AG10803 (cell line): Measurements from ENCODE around the gene GALNT18.

Source experiments
- DNase-seq: peaks from one replicate; pipeline ENCODE4 v3.0.0; 2010; ENCODE audit warnings: low read depth
- H3K4me3 ChIP-seq: 2 replicates; pipeline ENCODE4 v1.5.1; 2011; ENCODE audit warnings: mild to moderate bottlenecking, low read length, control low read depth
- TF ChIP-seq, protein P1 (sequence below): conservative IDR thresholded peaks from 2 replicates; pipeline ENCODE4 v1.5.1; 2011; ENCODE audit warnings: mild to moderate bottlenecking, low read length, control low read depth, inconsistent platforms

The GALNT18 gene

GRCh38 chr11:11533751-11534150, 88.1 kb downstream of the GALNT18 start:
- TF ChIP-seq, protein P1, sequence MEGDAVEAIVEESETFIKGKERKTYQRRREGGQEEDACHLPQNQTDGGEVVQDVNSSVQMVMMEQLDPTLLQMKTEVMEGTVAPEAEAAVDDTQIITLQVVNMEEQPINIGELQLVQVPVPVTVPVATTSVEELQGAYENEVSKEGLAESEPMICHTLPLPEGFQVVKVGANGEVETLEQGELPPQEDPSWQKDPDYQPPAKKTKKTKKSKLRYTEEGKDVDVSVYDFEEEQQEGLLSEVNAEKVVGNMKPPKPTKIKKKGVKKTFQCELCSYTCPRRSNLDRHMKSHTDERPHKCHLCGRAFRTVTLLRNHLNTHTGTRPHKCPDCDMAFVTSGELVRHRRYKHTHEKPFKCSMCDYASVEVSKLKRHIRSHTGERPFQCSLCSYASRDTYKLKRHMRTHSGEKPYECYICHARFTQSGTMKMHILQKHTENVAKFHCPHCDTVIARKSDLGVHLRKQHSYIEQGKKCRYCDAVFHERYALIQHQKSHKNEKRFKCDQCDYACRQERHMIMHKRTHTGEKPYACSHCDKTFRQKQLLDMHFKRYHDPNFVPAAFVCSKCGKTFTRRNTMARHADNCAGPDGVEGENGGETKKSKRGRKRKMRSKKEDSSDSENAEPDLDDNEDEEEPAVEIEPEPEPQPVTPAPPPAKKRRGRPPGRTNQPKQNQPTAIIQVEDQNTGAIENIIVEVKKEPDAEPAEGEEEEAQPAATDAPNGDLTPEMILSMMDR: no peak
- no peak overlapping the region for H3K4me3 ChIP-seq
- no peak for DNase-seq

GRCh38 chr11:11533057-11533456, 88.7 kb downstream of the GALNT18 start:
- no peak for DNase-seq
- H3K4me3 ChIP-seq: no peak overlapping the region

GRCh38 chr11:11532574-11532973, 89.2 kb downstream of the GALNT18 start:
- DNase-seq: no peak
- no peak overlapping the region for H3K4me3 ChIP-seq
- TF ChIP-seq, protein P1: no peak

More at GRCh38 chr11:11533057-11533456, 88.7 kb downstream of the GALNT18 start:
- TF ChIP-seq, protein P1: no peak

DNA sequence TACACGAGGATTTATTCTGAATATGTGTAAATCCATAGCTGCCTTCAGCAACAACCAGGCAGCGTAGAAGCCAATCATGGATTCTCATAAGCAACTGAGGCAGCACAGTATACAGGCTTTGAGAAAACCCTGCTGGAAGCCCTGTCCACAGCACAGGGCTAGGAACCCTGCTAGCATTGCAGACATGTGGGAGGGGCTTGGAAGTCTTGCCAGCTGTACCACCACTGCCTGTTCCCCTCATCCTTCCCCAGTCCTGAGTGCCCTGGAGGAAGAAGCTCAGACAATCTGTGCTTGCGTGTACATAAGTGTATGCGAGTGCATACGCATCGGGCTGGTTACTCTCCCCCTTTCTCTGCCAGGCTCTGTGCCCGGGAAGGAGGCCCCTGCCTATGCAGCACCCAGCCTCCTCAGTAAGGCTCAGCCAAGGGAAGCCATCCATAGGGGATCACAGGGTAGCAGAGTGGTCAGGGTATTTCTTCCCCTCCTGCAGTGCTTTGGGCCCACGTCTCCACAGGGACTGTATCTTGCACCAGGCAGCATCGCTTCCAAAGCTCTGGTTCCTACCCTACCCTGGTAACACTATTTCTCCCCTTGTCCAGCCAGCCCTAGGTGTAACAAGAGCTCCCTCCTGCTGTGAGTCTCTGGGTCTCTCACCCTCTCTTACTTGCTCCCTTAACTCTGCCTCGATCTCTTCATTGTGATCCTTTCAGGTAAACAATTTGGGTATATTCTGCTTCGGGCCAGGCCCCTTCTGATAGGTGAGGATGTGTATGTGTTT, 90.5 kb downstream of the GALNT18 start:
- no peak for DNase-seq
- H3K4me3 ChIP-seq: no peak overlapping the region
- TF ChIP-seq, protein P1: no peak

DNA sequence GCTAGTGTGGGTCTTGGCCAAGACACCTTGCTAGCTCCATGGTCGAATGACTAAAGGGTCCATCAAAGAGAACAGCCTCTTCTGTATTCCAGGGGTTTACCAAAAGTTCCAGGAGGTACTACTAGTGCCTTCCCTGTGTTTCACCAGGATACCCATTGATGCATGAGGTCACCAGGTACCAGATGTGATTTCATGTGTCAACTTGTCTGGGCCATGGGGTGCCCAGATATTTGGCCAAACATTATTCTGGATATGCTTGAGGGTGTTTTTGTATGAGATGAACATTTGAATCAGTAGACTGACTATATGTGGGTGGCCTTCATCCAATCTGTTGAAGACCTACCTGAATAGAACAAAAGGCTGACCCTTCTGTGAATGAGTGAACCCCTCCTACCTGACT, 92.8 kb downstream of the GALNT18 start:
- H3K4me3 ChIP-seq: no peak overlapping the region
- no peak for DNase-seq
- TF ChIP-seq, protein P1: no peak

GRCh38 chr11:11525283-11525682, 96.5 kb downstream of the GALNT18 start:
- H3K4me3 ChIP-seq: no peak overlapping the region
- TF ChIP-seq, protein P1: no peak
- no peak for DNase-seq

DNA sequence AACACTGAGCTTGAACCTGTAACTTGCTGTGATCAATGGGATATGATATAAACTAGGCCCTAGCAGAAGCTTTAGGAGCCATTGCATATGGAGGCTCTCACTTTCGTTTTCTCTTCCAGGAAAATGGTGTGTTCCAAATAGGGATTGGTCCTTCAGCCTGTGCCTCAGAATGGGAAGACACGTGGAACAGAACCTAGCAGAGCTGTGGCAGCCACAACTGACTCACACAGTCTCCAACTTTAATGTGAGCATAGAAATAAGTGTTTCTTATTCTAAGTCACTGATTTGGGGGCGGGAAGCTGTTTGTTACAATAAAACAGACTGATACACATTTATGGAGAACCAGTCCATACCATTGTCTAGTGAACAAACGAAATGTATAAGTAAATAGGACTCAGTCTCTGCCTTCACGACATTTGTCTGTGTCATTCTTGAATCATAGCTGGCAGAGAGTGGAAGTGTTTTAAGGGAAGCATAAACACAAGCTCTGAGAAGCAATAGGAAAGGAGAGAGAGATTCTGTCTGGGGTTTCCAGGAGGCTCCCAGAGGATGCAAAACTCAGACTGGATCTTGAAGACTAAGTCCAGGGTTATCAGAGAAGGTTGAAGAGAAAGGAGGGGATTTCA, 97.3 kb downstream of the GALNT18 start:
- TF ChIP-seq, protein P1: no peak
- no peak overlapping the region for H3K4me3 ChIP-seq
- no peak for DNase-seq
